ENCODE measurements around the gene LIPC. TPM values are rescaled to one million over a fixed set of nuclear protein-coding genes. Genes with fewer than 3 reads are reported as not detected.
A peak's percentile ranks its signal among the peaks of the same experiment; 100 is the strongest.

The LIPC gene
- total RNA-seq, 5 donors from 2014 or later (not counting 1 experiment from before 2014, with no cell fraction given) = 0.89 to 2.1 (median 1.5) TPM

GRCh38 chr15:58590236-58590635 is 158.4 kb downstream of the LIPC start:
- no peak overlapping the region for H3K4me3 Mint-ChIP-seq
- DNase-seq = no peak
- H3K27ac Mint-ChIP-seq = peak overlapping the region in 1 of 2 donors; percentile 12
- CTCF ChIA-PET = interaction anchor here in 1 of 2 donors (0.6 kb wide), 1 partner anchor 49 kb away, joined by 3 read pairs; no protein-coding TSS in a partner anchor
- Histone ChIP-seq H3K27me3 (replicated peaks in 1 of 2; ENCODE audit: control insufficient read depth in 2 of 2, extremely low read depth in 1 of 2, insufficient read depth in 2 of 2, low read length in 1 of 2) (no peaks in the 10 kb centered on the region), H3K4me3 (ENCODE audit: control insufficient read depth in 1 of 2, extremely low read depth in 1 of 2, low read length in 1 of 2) (no peak overlapping the region), H3K9me3 (no peaks in the 10 kb centered on the region), H3K36me3 (ENCODE audit: control insufficient read depth in 2 of 2, extremely low read depth in 1 of 2, insufficient read depth in 1 of 2, low read length in 1 of 2) (no peaks in the 10 kb centered on the region), H3K27ac (ENCODE audit: low read length) (no peak overlapping the region), H3K4me1 (ENCODE audit: control insufficient read depth in 1 of 2, extremely low read depth in 1 of 2, insufficient read depth in 2 of 2, low read length in 2 of 2) (peaks cover 3 to 7% of the 10 kb centered on the region in 2 experiments)
- H3K4me1 Mint-ChIP-seq = peaks cover 5 to 8% (median 5%) of the 10 kb centered on the region in 3 donors
- H3K9me3 Mint-ChIP-seq = no peaks in the 10 kb centered on the region
- H3K27me3 Mint-ChIP-seq = no peaks in the 10 kb centered on the region
- peaks cover 12% of the 10 kb centered on the region for H3K36me3 Mint-ChIP-seq
- POLR2A ChIA-PET = interaction anchor here in 1 of 2 donors (0.6 kb wide), 1 partner anchor 188 kb away, joined by 3 read pairs; no protein-coding TSS in a partner anchor
- ATAC-seq (replicated peaks in 1 of 4) = no peak
- WGBS (ENCODE audit: insufficient coverage) = no CpG with 5 or more reads among the region's 1 CpG

GRCh38 chr15:58590926-58591325 is 159.1 kb downstream of the LIPC start:
- peaks cover 18% of the 10 kb centered on the region for H3K36me3 Mint-ChIP-seq
- H3K9me3 Mint-ChIP-seq = no peaks in the 10 kb centered on the region
- H3K4me1 Mint-ChIP-seq = peaks cover 0 to 3% (median 0%) of the 10 kb centered on the region in 3 donors
- Histone ChIP-seq H3K36me3 (ENCODE audit: control insufficient read depth in 2 of 2, extremely low read depth in 1 of 2, insufficient read depth in 1 of 2, low read length in 1 of 2) (no peaks in the 10 kb centered on the region), H3K9me3 (no peaks in the 10 kb centered on the region), H3K4me1 (ENCODE audit: control insufficient read depth in 1 of 2, extremely low read depth in 1 of 2, insufficient read depth in 2 of 2, low read length in 2 of 2) (peaks cover 0 to under 1% of the 10 kb centered on the region in 2 experiments), H3K4me3 (ENCODE audit: control insufficient read depth in 1 of 2, extremely low read depth in 1 of 2, low read length in 1 of 2) (no peak overlapping the region), H3K27me3 (replicated peaks in 1 of 2; ENCODE audit: control insufficient read depth in 2 of 2, extremely low read depth in 1 of 2, insufficient read depth in 2 of 2, low read length in 1 of 2) (no peaks in the 10 kb centered on the region), H3K27ac (ENCODE audit: low read length) (no peak overlapping the region)
- POLR2A ChIA-PET = interaction anchor here in 1 of 2 donors (0.6 kb wide), 2 partner anchors 136 to 187 kb away, joined by 3 to 4 read pairs; no protein-coding TSS in a partner anchor
- DNase-seq = no peak
- no CpG with 5 or more reads among the region's 1 CpG for WGBS (ENCODE audit: insufficient coverage)
- ATAC-seq (replicated peaks in 1 of 4) = no peak
- no peak overlapping the region for H3K27ac Mint-ChIP-seq
- no peak overlapping the region for H3K4me3 Mint-ChIP-seq
- CTCF ChIA-PET = no interaction called here
- H3K27me3 Mint-ChIP-seq = no peaks in the 10 kb centered on the region

DNA sequence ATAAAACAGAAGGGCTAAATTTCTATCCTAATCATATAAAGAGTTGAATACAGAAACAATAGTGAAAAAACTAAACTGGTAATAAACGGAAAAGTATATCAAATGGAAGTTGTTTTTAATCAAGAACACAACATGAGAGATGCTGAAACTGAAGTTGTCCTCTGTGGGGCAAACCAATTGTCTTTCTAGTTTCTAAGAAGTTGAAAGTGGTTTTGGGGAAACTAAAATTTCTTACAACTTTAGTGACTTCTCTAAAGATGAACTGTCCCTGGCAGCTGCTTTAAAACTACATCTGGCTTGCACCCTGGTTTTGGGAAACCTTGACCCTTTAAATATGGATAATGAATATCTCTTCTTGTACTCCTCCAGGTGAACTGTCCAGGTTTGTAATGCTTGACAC is 162.1 kb downstream of the LIPC start:
- Histone ChIP-seq H3K36me3 (ENCODE audit: control insufficient read depth in 2 of 2, extremely low read depth in 1 of 2, insufficient read depth in 1 of 2, low read length in 1 of 2) (peaks cover 0 to 16% of the 10 kb centered on the region in 2 donors), H3K4me1 (ENCODE audit: control insufficient read depth in 1 of 2, extremely low read depth in 1 of 2, insufficient read depth in 2 of 2, low read length in 2 of 2) (no peaks in the 10 kb centered on the region), H3K27me3 (replicated peaks in 1 of 2; ENCODE audit: control insufficient read depth in 2 of 2, extremely low read depth in 1 of 2, insufficient read depth in 2 of 2, low read length in 1 of 2) (no peaks in the 10 kb centered on the region), H3K9me3 (no peaks in the 10 kb centered on the region), H3K27ac (ENCODE audit: low read length) (no peak overlapping the region), H3K4me3 (ENCODE audit: control insufficient read depth in 1 of 2, extremely low read depth in 1 of 2, low read length in 1 of 2) (no peak overlapping the region)
- ChIA-PET CTCF (no interaction called here), POLR2A (no interaction called here)
- no peak for ATAC-seq (replicated peaks in 1 of 4)
- DNase-seq = no peak
- Mint-ChIP-seq H3K4me1 (peaks cover 0 to 4% (median 0%) of the 10 kb centered on the region in 3 donors), H3K4me3 (no peak overlapping the region), H3K27ac (no peak overlapping the region), H3K9me3 (no peaks in the 10 kb centered on the region), H3K27me3 (no peaks in the 10 kb centered on the region), H3K36me3 (peaks cover 36% of the 10 kb centered on the region)
- no CpG with 5 or more reads among the region's 1 CpG for WGBS (ENCODE audit: insufficient coverage)

- H3K27ac Mint-ChIP-seq = peak overlapping the region in 1 of 2 donors; percentile 40
- ChIA-PET CTCF (no interaction called here), POLR2A (no interaction called here)
- DNase-seq (no peak), ATAC-seq (replicated peaks in 1 of 4) (no peak)
- H3K27me3 Mint-ChIP-seq = no peaks in the 10 kb centered on the region
- no peak overlapping the region for H3K4me3 ChIP-seq (ENCODE audit: control insufficient read depth in 1 of 2, extremely low read depth in 1 of 2, low read length in 1 of 2)
- no peaks in the 10 kb centered on the region for H3K27me3 ChIP-seq (replicated peaks in 1 of 2; ENCODE audit: control insufficient read depth in 2 of 2, extremely low read depth in 1 of 2, insufficient read depth in 2 of 2, low read length in 1 of 2)
- H3K27ac ChIP-seq (ENCODE audit: low read length) = no peak overlapping the region
- peaks cover 0 to 4% (median 0%) of the 10 kb centered on the region in 3 donors for H3K4me1 Mint-ChIP-seq
- no peaks in the 10 kb centered on the region for H3K4me1 ChIP-seq (ENCODE audit: control insufficient read depth in 1 of 2, extremely low read depth in 1 of 2, insufficient read depth in 2 of 2, low read length in 2 of 2)
- H3K36me3 ChIP-seq (ENCODE audit: control insufficient read depth in 2 of 2, extremely low read depth in 1 of 2, insufficient read depth in 1 of 2, low read length in 1 of 2) = peaks cover 0 to 16% of the 10 kb centered on the region in 2 donors
- WGBS (ENCODE audit: insufficient coverage) = no CpG with 5 or more reads among the region's 1 CpG
- H3K9me3 Mint-ChIP-seq = no peaks in the 10 kb centered on the region
- no peak overlapping the region for H3K4me3 Mint-ChIP-seq
- H3K9me3 ChIP-seq = no peaks in the 10 kb centered on the region
- H3K36me3 Mint-ChIP-seq = peaks cover 40% of the 10 kb centered on the region
Measured at GRCh38 chr15:58594898-58595297, 163.1 kb downstream of the LIPC start.

- peaks cover 0 to 16% of the 10 kb centered on the region in 2 donors for H3K36me3 ChIP-seq (ENCODE audit: control insufficient read depth in 2 of 2, extremely low read depth in 1 of 2, insufficient read depth in 1 of 2, low read length in 1 of 2)
- no peak overlapping the region for H3K4me3 ChIP-seq (ENCODE audit: control insufficient read depth in 1 of 2, extremely low read depth in 1 of 2, low read length in 1 of 2)
- CTCF ChIA-PET = interaction anchor here (0.7 kb wide), 2 partner anchors 150 to 534 kb away, joined by 3 read pairs; no protein-coding TSS in a partner anchor
Measured at GRCh38 chr15:58595516-58596263, 163.9 kb downstream of the LIPC start.

DNA sequence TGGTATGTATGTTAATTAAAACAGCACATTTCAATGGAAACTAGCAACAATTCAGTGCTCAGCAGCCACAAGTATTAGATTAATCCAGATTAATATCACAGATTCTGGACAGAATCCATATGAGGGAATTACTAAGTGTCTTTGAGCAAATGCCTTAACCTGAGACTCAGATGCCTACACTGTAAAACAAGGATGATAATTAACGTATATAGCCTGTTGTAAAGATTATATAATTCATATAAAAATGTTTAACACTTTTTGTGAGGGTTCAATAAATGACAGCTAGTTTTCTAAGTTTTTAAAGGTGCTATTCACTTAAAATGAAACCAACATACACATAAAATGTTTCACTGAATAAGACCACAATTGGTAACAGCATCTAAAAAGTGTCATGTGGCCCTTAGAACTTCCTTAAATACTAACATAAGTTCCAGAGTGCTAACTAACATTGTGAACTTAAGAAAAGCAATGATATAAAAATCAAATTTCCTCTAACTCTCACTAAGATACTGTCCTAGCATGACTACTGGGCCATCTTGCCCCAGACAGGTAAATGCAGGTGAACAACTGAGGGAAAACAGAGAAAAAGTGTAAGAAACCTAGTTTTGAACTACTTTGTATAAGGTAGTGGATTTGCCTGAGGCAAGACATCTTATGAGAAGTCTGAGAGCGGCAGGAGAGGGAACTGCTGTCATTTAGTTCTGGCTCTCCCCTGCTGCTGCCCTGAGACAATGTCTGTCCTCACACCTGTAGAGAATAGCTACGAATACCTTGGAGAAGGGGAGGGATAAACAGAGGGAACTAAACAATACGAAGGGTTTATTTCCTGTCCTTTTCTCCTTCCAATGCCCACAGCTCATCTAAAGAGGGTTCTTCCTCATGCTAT is 166.4 kb downstream of the LIPC start:
- Histone ChIP-seq H3K27ac (ENCODE audit: low read length) (peak overlapping the region; percentile 14), H3K9me3 (no peaks in the 10 kb centered on the region), H3K36me3 (ENCODE audit: control insufficient read depth in 2 of 2, extremely low read depth in 1 of 2, insufficient read depth in 1 of 2, low read length in 1 of 2) (peaks cover 0 to 16% of the 10 kb centered on the region in 2 donors), H3K4me3 (ENCODE audit: control insufficient read depth in 1 of 2, extremely low read depth in 1 of 2, low read length in 1 of 2) (no peak overlapping the region), H3K27me3 (replicated peaks in 1 of 2; ENCODE audit: control insufficient read depth in 2 of 2, extremely low read depth in 1 of 2, insufficient read depth in 2 of 2, low read length in 1 of 2) (no peaks in the 10 kb centered on the region), H3K4me1 (ENCODE audit: control insufficient read depth in 1 of 2, extremely low read depth in 1 of 2, insufficient read depth in 2 of 2, low read length in 2 of 2) (no peaks in the 10 kb centered on the region)
- peaks cover 0 to 4% (median 0%) of the 10 kb centered on the region in 3 donors for H3K4me1 Mint-ChIP-seq
- H3K27ac Mint-ChIP-seq = no peak overlapping the region
- H3K4me3 Mint-ChIP-seq = no peak overlapping the region
- DNase-seq (no peak), ATAC-seq (replicated peaks in 1 of 4) (no peak)
- peaks cover 55% of the 10 kb centered on the region for H3K36me3 Mint-ChIP-seq
- no peaks in the 10 kb centered on the region for H3K27me3 Mint-ChIP-seq
- no peaks in the 10 kb centered on the region for H3K9me3 Mint-ChIP-seq
- ChIA-PET POLR2A (no interaction called here), CTCF (no interaction called here)
- 88% methylated on average over 1 of the region's 4 CpGs for WGBS (ENCODE audit: insufficient coverage)

More at GRCh38 chr15:58595516-58596263, 163.9 kb downstream of the LIPC start:
- no peaks in the 10 kb centered on the region for H3K4me1 ChIP-seq (ENCODE audit: control insufficient read depth in 1 of 2, extremely low read depth in 1 of 2, insufficient read depth in 2 of 2, low read length in 2 of 2)
- Mint-ChIP-seq H3K36me3 (peaks cover 44% of the 10 kb centered on the region), H3K4me1 (peaks cover 0 to 4% (median 0%) of the 10 kb centered on the region in 3 donors), H3K4me3 (no peak overlapping the region), H3K9me3 (no peaks in the 10 kb centered on the region), H3K27me3 (no peaks in the 10 kb centered on the region), H3K27ac (peak overlapping the region in 1 of 2 donors; percentile 34)
- POLR2A ChIA-PET = interaction anchor here (0.5 to 0.7 kb wide), 4 partner anchors 13 to 165 kb away, joined by 3 to 5 read pairs (median 4); no protein-coding TSS in a partner anchor
- H3K27ac ChIP-seq (ENCODE audit: low read length) = no peak overlapping the region
- ATAC-seq (replicated peaks in 1 of 4) (no peak), DNase-seq (no peak)
- H3K27me3 ChIP-seq (replicated peaks in 1 of 2; ENCODE audit: control insufficient read depth in 2 of 2, extremely low read depth in 1 of 2, insufficient read depth in 2 of 2, low read length in 1 of 2) = no peaks in the 10 kb centered on the region
- 83% methylated on average over 1 of the region's 3 CpGs for WGBS (ENCODE audit: insufficient coverage)
- H3K9me3 ChIP-seq = no peaks in the 10 kb centered on the region
